KMS-11 (cell line): ENCODE measurements around the gene MYRIP.

ENCODE experiments used
- H2AFZ ChIP-seq: fragments of 200-600 bp; sonication (generic); 2 replicates; pipeline ENCODE4 v1.6.1; 2016; ENCODE audit warnings: antibody characterized with exemption, mixed run types, low read depth
- H3K27ac ChIP-seq: fragments of 200-600 bp; sonication (generic); 2 replicates; pipeline ENCODE4 v1.6.1; 2016; ENCODE audit warnings: mild to moderate bottlenecking, mixed run types
- H3K27me3 ChIP-seq: fragments of 200-600 bp; sonication (generic); 2 replicates; pipeline ENCODE4 v1.6.1; 2017; ENCODE audit warnings: mild to moderate bottlenecking, low read depth, mixed run types, moderate library complexity; ENCODE audit not compliant: insufficient read depth
- H3K36me3 ChIP-seq: fragments of 200-600 bp; sonication (generic); 2 replicates; pipeline ENCODE4 v1.6.1; 2017; ENCODE audit warnings: mild to moderate bottlenecking, mixed run types; ENCODE audit not compliant: insufficient read depth
- H3K4me1 ChIP-seq: fragments of 200-600 bp; sonication (generic); 2 replicates; pipeline ENCODE4 v1.6.1; 2016; ENCODE audit warnings: mild to moderate bottlenecking, low read depth, mixed run types; ENCODE audit not compliant: poor library complexity, severe bottlenecking
- H3K4me2 ChIP-seq: fragments of 200-600 bp; sonication (generic); 2 replicates; pipeline ENCODE4 v1.7.0; 2016; ENCODE audit warnings: mild to moderate bottlenecking, mixed run types
- H3K4me3 ChIP-seq: fragments of 200-600 bp; sonication (generic); IDR thresholded peaks from 2 replicates; pipeline ENCODE4 v1.6.1; 2017; ENCODE audit warnings: low read depth, low read length, mixed read lengths; ENCODE audit not compliant: insufficient read depth
- H3K79me2 ChIP-seq: fragments of 200-600 bp; sonication (generic); 2 replicates; pipeline ENCODE4 v1.6.1; 2016; ENCODE audit warnings: low read depth, mixed run types; ENCODE audit not compliant: insufficient read depth
- H3K9ac ChIP-seq: fragments of 200-600 bp; sonication (generic); 2 replicates; pipeline ENCODE4 v1.6.1; 2016; ENCODE audit warnings: mild to moderate bottlenecking, mixed run types
- H4K20me1 ChIP-seq: fragments of 200-600 bp; sonication (generic); 2 replicates; pipeline ENCODE4 v1.6.1; 2016; ENCODE audit warnings: mild to moderate bottlenecking, mixed run types; ENCODE audit not compliant: insufficient read depth
- TF ChIP-seq, protein P1 (sequence below): fragments of 200-600 bp; sonication (generic); conservative IDR thresholded peaks from 2 replicates; pipeline ENCODE4 v1.6.1; 2017; ENCODE audit warnings: low read depth, mild to moderate bottlenecking, antibody characterized with exemption, low read length, moderate library complexity, mixed read lengths

MYRIP gene

DNA sequence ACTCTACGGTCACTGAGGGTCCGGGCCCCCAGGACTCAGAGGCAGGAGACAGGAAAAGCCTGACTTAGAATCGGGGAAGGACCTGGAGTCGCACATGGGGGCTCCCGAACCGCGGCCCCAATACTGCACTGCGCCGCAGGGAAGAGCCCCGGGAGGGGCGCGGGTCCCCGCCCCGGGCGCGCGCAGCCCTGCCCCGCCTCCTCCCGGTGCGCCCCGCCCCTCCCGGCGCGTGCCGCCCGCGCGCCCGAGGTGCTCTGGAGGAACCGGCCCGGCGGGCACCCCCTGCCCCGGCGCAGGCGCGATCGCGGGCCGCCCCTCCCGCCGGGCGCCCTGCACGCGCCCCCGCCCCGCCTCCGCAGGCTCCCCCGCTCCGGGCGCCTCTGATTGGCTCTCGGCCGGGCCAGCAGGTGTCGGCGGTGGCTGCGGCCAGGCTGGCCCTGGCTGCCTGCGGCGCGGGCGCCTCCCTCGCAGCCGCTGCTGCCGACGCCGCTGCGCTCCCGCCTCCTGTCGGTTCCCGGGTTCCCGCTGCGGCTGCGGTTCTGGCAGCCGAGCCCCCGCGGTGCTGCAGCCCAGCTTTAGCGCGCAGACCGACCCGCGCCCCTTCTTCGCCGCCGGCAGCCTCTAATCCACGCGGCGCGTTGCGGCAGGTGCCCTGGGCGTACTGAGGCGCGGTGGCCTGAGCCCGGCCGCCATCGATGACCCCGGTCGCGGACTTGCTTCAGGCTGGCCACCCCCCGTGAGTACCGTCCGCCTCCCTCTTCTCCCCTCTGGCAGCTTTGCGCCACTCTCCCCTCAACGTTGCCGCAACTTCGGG, at the start of gene MYRIP:
Gene MYRIP (plus strand): TSS at position 429 of the 814 bp plus-strand sequence. CDS start 91,208 bp downstream, outside the sequence.
- H3K4me3 ChIP-seq, result peak within 1 kb of the TSS; percentile 42
- no peaks in the 10 kb centered on the region for H3K36me3 ChIP-seq
- TF ChIP-seq, protein P1, sequence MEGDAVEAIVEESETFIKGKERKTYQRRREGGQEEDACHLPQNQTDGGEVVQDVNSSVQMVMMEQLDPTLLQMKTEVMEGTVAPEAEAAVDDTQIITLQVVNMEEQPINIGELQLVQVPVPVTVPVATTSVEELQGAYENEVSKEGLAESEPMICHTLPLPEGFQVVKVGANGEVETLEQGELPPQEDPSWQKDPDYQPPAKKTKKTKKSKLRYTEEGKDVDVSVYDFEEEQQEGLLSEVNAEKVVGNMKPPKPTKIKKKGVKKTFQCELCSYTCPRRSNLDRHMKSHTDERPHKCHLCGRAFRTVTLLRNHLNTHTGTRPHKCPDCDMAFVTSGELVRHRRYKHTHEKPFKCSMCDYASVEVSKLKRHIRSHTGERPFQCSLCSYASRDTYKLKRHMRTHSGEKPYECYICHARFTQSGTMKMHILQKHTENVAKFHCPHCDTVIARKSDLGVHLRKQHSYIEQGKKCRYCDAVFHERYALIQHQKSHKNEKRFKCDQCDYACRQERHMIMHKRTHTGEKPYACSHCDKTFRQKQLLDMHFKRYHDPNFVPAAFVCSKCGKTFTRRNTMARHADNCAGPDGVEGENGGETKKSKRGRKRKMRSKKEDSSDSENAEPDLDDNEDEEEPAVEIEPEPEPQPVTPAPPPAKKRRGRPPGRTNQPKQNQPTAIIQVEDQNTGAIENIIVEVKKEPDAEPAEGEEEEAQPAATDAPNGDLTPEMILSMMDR, result no peak
- peak within 1 kb of the TSS; percentile 37; the same call in 1 of the 2 replicates for H3K9ac ChIP-seq
- no peaks in the 10 kb centered on the region for H3K79me2 ChIP-seq
- no peak within 1 kb of the TSS for H3K27ac ChIP-seq
- H2AFZ ChIP-seq, result peak within 1 kb of the TSS; percentile 78
- no peaks in the 10 kb centered on the region for H3K4me1 ChIP-seq
- no peaks in the 10 kb centered on the region for H3K27me3 ChIP-seq
- H3K4me2 ChIP-seq, result peak within 1 kb of the TSS; percentile 54
- no peaks in the 10 kb centered on the region for H4K20me1 ChIP-seq

DNA sequence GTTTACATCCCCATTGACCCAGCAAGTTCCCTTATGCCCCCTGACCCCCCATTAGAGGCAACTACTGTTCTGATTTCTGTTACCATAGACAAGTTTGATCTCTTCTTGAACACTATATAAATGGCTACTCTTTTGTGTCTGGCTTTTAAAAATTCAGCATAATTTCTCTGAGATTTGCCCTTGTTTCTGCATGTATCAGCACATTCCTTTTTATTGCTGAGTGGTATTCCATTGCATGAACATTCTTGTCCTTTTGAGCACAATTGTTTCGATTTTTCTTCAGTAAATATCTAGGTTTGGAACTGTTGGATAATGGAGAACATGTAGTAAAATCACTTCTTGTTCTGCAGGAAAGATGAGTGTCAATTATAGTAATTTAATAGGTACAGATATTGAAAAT, 49.1 kb upstream of the MYRIP start:
- no peak overlapping the region for H3K4me3 ChIP-seq
- no peaks in the 10 kb centered on the region for H3K27me3 ChIP-seq
- no peak overlapping the region for H3K27ac ChIP-seq
- H2AFZ ChIP-seq, result no peak overlapping the region
- TF ChIP-seq, protein P1, result no peak
- no peaks in the 10 kb centered on the region for H4K20me1 ChIP-seq
- H3K36me3 ChIP-seq, result no peaks in the 10 kb centered on the region
- no peak overlapping the region for H3K9ac ChIP-seq
- no peaks in the 10 kb centered on the region for H3K4me1 ChIP-seq
- no peak overlapping the region for H3K4me2 ChIP-seq
- no peaks in the 10 kb centered on the region for H3K79me2 ChIP-seq

DNA sequence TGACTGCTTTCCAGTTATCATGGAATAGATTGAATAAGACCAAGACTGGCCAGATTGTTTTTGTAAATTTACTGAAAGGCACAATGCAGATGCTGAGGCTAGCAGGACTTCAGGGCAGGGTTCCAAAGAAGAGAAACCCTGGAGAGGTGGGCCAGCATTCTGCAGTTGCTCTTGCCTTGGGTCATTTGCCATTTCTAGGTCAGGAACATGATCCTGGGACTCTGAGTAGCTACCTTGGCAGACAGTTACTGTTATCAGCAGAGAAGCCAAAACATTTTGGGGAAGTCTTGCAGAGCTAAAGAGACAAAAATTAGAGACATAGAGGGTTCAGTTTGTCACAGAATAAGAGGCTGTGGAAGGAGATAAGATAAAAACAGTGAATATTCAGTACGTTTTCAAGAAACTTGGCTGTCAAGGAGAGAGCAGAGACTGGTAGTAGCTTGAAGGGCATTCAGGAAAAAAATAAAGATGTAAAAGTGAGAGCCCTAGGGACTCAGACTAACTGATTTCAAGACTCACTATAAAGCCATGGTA, 46.8 kb upstream of the MYRIP start:
- Histone ChIP-seq H2AFZ (no peak overlapping the region), H3K27me3 (no peaks in the 10 kb centered on the region), H3K9ac (no peak overlapping the region), H3K4me1 (no peaks in the 10 kb centered on the region), H3K79me2 (no peaks in the 10 kb centered on the region), H3K36me3 (no peaks in the 10 kb centered on the region), H4K20me1 (no peaks in the 10 kb centered on the region), H3K4me2 (no peak overlapping the region), H3K4me3 (no peak overlapping the region), H3K27ac (no peak overlapping the region)
- TF ChIP-seq, protein P1, result no peak

DNA sequence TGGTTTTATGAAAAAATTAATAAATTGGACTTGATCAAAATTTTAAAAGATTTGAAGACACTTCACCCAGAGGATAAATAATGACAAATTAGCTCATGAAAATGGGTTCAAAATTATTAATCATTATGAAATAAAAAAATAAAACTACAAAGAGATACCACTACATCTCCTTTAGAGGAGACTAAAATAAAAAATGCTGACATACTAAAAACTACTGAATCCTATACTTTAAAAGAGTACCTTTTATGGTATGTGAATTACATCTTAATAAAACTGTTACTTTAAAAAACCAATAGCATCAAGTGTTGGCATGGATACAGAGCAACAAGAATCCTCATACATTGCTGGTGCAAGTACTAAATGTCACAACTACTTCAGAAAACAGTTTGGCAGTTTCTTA, 46.0 kb upstream of the MYRIP start:
- H3K27ac ChIP-seq, result no peak overlapping the region
- H2AFZ ChIP-seq, result no peak overlapping the region
- no peak overlapping the region for H3K4me2 ChIP-seq
- TF ChIP-seq, protein P1, result no peak
- H3K9ac ChIP-seq, result no peak overlapping the region
- H3K4me3 ChIP-seq, result no peak overlapping the region
- no peaks in the 10 kb centered on the region for H3K36me3 ChIP-seq
- no peaks in the 10 kb centered on the region for H3K27me3 ChIP-seq
- no peaks in the 10 kb centered on the region for H3K79me2 ChIP-seq
- H3K4me1 ChIP-seq, result no peaks in the 10 kb centered on the region
- no peaks in the 10 kb centered on the region for H4K20me1 ChIP-seq
